ENCODE measurements around the gene PARD3.

Gene PARD3

DNA sequence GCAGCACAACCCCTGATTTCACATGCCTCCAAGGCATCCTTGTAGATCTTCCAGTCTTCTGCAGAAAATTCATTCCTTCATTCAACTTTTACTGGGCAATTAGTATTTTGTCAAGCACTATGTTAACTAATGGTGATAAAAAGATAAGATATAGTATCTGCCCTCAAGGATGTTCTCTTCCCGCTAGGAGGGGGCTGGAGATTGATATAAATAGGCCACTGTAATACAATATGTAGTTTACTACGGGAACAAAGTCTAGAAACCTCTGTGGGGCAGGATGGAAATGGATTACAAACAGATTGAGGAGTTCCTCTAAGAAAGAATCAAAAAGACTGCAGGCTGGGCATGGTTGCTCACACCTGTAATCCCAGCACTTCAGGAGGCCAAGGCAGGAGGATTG is 10.3 kb upstream of the PARD3 start:
- no peak for DNase-seq (ENCODE audit: low read depth, low spot score)

- DNase-seq (ENCODE audit: low read depth, low spot score), result no peak
These were observed 9.8 kb upstream of the PARD3 start for GRCh38 chr10:34824870-34825269.

DNA sequence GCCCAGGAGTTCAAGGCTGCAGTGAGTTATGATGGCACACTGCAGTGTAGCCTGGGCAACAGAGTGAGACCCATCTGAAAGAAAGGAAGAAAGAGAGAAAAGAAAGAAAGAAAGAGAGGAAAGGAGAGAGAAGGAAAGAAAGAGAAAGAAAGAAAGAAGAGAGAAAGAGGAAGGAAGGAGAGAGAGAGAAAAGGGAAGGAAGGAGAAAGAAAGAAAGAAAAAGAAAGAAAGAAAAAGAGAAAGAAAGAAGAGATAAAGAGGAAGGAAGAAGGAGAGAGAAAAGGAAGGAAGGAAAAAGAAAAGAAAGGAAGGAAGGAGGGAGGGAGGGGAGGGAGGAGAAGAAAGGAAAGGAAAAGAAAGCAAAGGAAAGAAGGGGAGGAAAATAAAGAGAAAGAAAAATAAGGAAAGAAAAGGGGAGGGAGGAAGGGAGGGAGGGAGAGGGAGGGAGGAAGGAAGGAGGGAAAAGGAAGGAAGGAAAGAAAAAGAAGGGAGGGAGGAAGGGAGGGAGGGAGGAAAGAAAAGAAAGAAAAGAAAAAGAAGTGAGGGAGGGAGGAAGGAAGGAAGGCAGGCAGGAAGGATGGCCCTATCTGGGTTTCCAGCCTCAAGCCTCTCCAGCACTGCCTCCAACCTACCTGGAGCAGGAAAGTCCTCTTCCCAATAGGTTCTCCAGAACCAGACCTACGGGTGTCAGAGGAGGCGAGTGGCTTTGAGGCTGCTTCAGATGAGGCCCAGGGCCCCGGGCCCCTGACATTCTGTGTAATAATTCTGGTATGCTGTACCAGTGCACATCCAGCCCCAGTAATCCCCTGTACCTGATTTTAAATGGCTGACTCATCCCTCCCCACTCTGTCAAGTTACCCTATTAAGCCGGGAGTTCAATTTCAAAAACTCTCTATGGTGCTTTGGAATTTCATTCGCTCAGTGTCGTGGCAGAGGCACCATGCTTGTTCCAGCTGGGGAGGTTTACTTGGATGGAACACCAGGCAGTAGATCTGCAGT is 6.8 kb upstream of the PARD3 start:
- DNase-seq (ENCODE audit: low read depth, low spot score), result no peak

- DNase-seq (ENCODE audit: low read depth, low spot score), result no peak
These were observed 2.5 kb upstream of the PARD3 start for GRCh38 chr10:34817586-34817985.

DNA sequence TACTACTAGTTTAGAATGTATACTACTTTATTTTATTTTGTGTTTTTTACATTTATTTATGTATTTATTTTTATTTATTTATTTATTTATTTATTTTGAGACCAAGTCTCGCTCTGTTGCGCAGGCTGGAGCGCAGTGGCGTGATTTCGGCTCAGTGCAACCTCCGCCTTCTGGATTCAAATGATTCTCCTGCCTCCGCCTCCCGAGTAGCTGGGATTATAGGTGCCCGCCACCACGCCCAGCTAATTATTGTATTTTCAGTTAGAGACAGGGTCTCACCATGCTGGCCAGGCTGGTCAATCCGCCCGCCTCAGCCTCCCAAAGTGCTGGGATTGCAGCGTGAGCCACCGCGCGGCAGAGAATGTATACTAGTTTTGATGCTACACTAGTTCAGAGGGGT is 2.0 kb upstream of the PARD3 start:
- no peak for DNase-seq (ENCODE audit: low read depth, low spot score)

DNA sequence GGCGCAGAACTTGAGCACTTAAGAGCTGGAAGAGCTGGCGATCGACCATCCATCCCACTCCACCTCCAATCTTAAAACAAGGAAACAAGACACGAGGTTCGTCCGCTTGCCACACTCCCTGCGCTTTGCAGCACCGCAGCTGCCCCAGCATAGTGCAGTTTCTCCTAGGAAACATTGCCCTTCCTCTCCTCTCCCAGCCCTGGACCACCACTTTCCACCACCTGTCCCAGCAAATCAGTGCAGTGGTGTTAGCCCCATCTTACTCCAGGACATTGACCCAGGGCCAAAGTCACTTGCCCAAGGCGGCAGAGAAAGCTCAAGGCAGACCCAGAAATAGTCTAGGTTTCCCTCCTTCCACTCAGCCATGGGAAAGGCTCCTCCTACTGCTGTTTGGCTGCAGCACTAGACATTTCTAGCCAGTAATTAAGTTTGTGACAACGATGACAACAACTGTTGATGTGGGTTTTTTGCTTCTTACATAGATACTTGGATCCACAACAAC is 1.5 kb upstream of the PARD3 start:
- no peak for DNase-seq (ENCODE audit: low read depth, low spot score)

DNA sequence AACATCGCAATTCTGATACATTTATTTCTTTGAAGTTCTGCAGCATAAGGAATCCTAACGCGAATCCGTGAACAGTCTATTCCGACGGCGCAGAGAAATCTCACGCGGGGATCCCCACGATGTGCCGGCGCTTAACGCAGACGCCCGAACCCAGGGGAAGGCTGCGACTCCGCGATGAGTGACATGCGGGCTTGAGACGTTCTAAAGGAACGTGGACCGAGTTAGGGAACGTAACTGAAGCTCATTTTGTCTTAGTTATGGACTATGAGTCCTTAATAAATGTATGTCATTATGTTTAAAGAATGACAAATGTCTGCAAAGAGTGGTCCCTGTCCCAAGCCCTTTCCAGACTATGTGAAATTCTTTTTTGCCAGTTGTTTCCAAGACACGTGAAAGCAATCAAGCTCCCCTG is 995 bp upstream of the PARD3 start:
- no peak for DNase-seq (ENCODE audit: low read depth, low spot score)

DNA sequence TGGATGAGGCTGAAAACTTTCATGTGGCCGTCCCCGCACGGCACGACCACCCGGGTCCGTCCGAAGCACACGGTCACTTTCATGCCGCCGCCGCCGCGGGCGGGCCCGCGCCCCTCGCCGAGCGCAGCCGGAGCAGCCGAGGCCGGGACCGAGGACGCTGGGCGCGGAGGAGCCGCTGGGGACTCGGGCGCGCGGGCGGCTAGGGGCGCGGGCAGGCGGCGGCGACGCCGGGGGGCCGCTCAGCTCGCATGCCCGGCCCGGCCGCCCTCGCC is 247 bp downstream of the PARD3 start:
- DNase-seq (ENCODE audit: low read depth, low spot score), result no peak

- no peak for DNase-seq (ENCODE audit: low read depth, low spot score)
These were observed 728 bp downstream of the PARD3 start for GRCh38 chr10:34814223-34814912.

DNA sequence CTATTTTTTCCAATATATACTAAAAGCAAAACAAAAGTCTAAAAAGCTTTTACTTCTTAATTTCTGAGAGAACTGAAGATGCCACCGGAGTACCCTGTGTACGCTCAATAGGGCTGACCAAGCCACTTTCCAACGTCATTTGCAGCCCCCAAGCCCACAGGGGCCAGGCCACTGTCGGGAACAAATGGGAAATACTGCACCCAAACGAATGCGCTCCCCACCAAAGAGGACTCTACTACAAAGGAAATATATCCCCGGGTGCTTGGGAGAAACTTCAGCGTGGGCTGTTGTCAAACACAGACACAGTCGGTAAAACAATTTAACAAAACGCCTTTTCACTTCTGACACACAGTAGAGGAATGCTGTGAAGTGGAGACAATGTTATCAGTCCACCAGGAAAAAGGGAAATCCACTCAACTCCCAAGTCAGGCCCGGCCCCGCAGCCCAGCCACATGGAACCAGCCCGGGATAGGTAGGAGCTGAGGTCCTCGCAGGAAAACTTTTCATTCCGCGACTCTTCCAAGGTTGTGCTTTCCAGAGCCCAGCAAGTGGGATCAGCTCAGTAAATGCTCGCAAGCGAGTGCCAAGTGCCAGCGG is 1.4 kb downstream of the PARD3 start:
- no peak for DNase-seq (ENCODE audit: low read depth, low spot score)

GRCh38 chr10:34812771-34813170 is 2.3 kb downstream of the PARD3 start:
- DNase-seq (ENCODE audit: low read depth, low spot score), result no peak

- DNase-seq (ENCODE audit: low read depth, low spot score), result no peak
These were observed 3.1 kb downstream of the PARD3 start for GRCh38 chr10:34811968-34812514.

- no peak for DNase-seq (ENCODE audit: low read depth, low spot score)
These were observed 3.7 kb downstream of the PARD3 start for GRCh38 chr10:34811126-34811967.

GRCh38 chr10:34809796-34810195 is 5.3 kb downstream of the PARD3 start:
- DNase-seq (ENCODE audit: low read depth, low spot score), result no peak

GRCh38 chr10:34808801-34809745 is 6.0 kb downstream of the PARD3 start:
- DNase-seq (ENCODE audit: low read depth, low spot score), result no peak

DNA sequence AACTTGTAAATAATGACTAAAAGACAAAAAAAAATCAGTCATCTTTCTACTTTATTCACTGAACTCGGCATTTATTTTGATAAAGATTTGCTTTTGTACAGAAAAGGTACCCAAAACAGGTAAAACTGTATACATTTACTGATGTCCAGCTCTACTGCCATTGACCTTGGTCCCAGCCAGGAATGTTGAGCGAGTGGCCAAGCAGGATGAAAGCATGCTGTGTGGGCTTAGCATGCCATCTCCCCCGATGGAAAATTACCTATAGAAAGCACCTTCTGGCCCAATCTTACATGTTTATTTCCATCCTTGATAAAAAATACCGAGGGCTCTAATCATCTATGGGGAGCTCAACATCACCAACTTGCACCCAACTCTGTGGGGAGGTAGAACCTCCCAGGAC is 6.8 kb downstream of the PARD3 start:
- no peak for DNase-seq (ENCODE audit: low read depth, low spot score)

- DNase-seq (ENCODE audit: low read depth, low spot score), result no peak
These were observed 10.8 kb downstream of the PARD3 start for GRCh38 chr10:34804306-34804705.

- no peak for DNase-seq (ENCODE audit: low read depth, low spot score)
These were observed 12.4 kb downstream of the PARD3 start for GRCh38 chr10:34802692-34803091.

- DNase-seq (ENCODE audit: low read depth, low spot score), result no peak
These were observed 13.9 kb downstream of the PARD3 start for GRCh38 chr10:34801097-34801733.

DNA sequence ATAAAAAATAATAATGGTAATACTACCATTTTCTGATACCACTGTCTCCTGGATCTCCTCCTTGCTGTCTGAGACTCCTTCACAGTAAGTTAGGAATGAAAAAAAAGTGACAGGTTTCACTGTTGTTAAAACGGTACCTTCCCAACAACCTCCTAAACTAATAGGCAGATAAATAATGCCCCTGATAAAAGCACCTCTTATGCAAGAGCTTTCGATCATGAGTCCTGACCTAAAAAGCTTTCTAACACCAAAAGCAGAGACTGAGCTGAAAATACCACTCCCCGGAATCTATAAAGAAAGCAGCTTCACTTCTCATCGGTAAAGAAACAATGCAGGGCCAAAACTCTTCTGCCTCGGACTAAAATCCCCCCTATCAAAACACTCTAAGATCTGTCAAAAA is 14.5 kb downstream of the PARD3 start:
- DNase-seq (ENCODE audit: low read depth, low spot score), result no peak
